Smooth muscle cell (in vitro differentiated cells): Measurements from ENCODE around the gene RUNX2. TPM values are rescaled to one million over a fixed set of nuclear protein-coding genes. Genes with fewer than 3 reads are reported as not detected.

Experiments used
- DNase-seq: peaks from one replicate; lab custom pipeline; 2025; ENCODE audit not compliant: unreplicated experiment; lab: John Stamatoyannopoulos, UW
- H2AFZ ChIP-seq: fragments of 200-600 bp; sonication (generic); 2 replicates; pipeline ENCODE4 v1.6.0; 2016; ENCODE audit warnings: antibody characterized with exemption, low read depth, mild to moderate bottlenecking
- H3F3A ChIP-seq: fragments of 200-600 bp; sonication (generic); 2 replicates; pipeline ENCODE4 v1.6.0; 2017; ENCODE audit warnings: antibody characterized with exemption, low read depth
- H3K27ac ChIP-seq: fragments of 200-600 bp; sonication (generic); 2 replicates; pipeline ENCODE4 v1.5.1; 2016; ENCODE audit warnings: low read depth, mild to moderate bottlenecking
- H3K27me3 ChIP-seq: fragments of 200-600 bp; sonication (generic); 2 replicates; pipeline ENCODE4 v1.6.1; 2016; ENCODE audit warnings: low read depth, mild to moderate bottlenecking
- H3K36me3 ChIP-seq: fragments of 200-600 bp; sonication (generic); 2 replicates; pipeline ENCODE4 v1.5.1; 2016; ENCODE audit warnings: low read depth
- H3K4me1 ChIP-seq: fragments of 200-600 bp; sonication (generic); 2 replicates; pipeline ENCODE4 v1.5.1; 2016; ENCODE audit warnings: low read depth
- H3K4me2 ChIP-seq: fragments of 200-600 bp; sonication (generic); 2 replicates; pipeline ENCODE4 v1.6.0; 2016; ENCODE audit warnings: mild to moderate bottlenecking
- H3K4me3 ChIP-seq: fragments of 200-600 bp; sonication (generic); 2 replicates; pipeline ENCODE4 v1.5.1; 2016; ENCODE audit warnings: mild to moderate bottlenecking
- H3K79me2 ChIP-seq: fragments of 200-600 bp; sonication (generic); 2 replicates; pipeline ENCODE4 v1.6.0; 2016; ENCODE audit warnings: low read depth, mild to moderate bottlenecking
- H3K9ac ChIP-seq: fragments of 200-600 bp; sonication (generic); 2 replicates; pipeline ENCODE4 v1.6.0; 2016; ENCODE audit warnings: low read depth
- H3K9me3 ChIP-seq: fragments of 200-600 bp; sonication (generic); replicated peaks from 2 replicates; pipeline ENCODE4 v1.5.1; 2016; ENCODE audit warnings: low read depth
- H4K20me1 ChIP-seq: fragments of 200-600 bp; sonication (generic); 2 replicates; pipeline ENCODE4 v1.6.0; 2016; ENCODE audit warnings: low read depth
- CTCF ChIP-seq: fragments of 200-600 bp; sonication (generic); IDR thresholded peaks from 2 replicates; pipeline ENCODE4 v1.5.1; 2017; ENCODE audit warnings: borderline replicate concordance, mild to moderate bottlenecking, antibody characterized with exemption; ENCODE audit not compliant: insufficient read depth, poor library complexity, severe bottlenecking
- WGBS: methylation state at CpG from one replicate; pipeline ENCODE4 v1.1.7; 2016; ENCODE audit warnings: low lambda C conversion rate; 5-methylcytosine and 5-hydroxymethylcytosine counted together
- polyA plus RNA-seq: library from polyadenylated mRNA; unstranded; fragments of >200 nt; fragmentation: Nextera tagmentation; extraction: Ambion mirVana; gene quantifications from 2 replicates; pipeline ENCODE4 v1.2.1, GENCODE V29; 2016
- total RNA-seq: library from RNA; depleted of rRNA; stranded (reverse); fragments of >200 nt; gene quantifications from 2 replicates; pipeline ENCODE4 v1.2.3, GENCODE V29; 2014

Gene RUNX2
- total and polyA plus RNA-seq, 2 experiments from 2014 or later = 12.5 to 16.4 TPM

GRCh38 chr6:45531999-45532595, 204.0 kb downstream of the RUNX2 start:
- Histone ChIP-seq H3K9ac (no peak overlapping the region), H2AFZ (no peak overlapping the region), H3K27ac (no peak overlapping the region)

GRCh38 chr6:45532721-45533210, 204.6 kb downstream of the RUNX2 start:
- no peak for DNase-seq
- peaks cover 6% of the 10 kb centered on the region for H3K36me3 ChIP-seq
- 61% methylated on average over 6 of the region's 6 CpGs for WGBS
- no peaks in the 10 kb centered on the region for H3K9me3 ChIP-seq
- no peaks in the 10 kb centered on the region for H3K4me1 ChIP-seq
- H3K27ac ChIP-seq = no peak overlapping the region
- TF ChIP-seq CTCF = no peak
- peaks cover 2% of the 10 kb centered on the region for H3F3A ChIP-seq
- no peak overlapping the region for H3K9ac ChIP-seq
- no peaks in the 10 kb centered on the region for H4K20me1 ChIP-seq
- no peaks in the 10 kb centered on the region for H3K79me2 ChIP-seq
- peak overlapping the region; percentile 25 for H3K4me3 ChIP-seq
- no peak overlapping the region for H2AFZ ChIP-seq
- no peaks in the 10 kb centered on the region for H3K27me3 ChIP-seq
- H3K4me2 ChIP-seq = no peak overlapping the region

More at GRCh38 chr6:45531999-45532595, 204.0 kb downstream of the RUNX2 start:
- no peak overlapping the region for H3K4me3 ChIP-seq
- no peak for DNase-seq
- no peaks in the 10 kb centered on the region for H3K4me1 ChIP-seq
- WGBS = 71% methylated on average over 2 of the region's 2 CpGs
- no peaks in the 10 kb centered on the region for H3K9me3 ChIP-seq
- H4K20me1 ChIP-seq = no peaks in the 10 kb centered on the region
- no peaks in the 10 kb centered on the region for H3K27me3 ChIP-seq
- H3K36me3 ChIP-seq = peaks cover 11% of the 10 kb centered on the region
- no peaks in the 10 kb centered on the region for H3K79me2 ChIP-seq
- H3F3A ChIP-seq = peaks cover 2% of the 10 kb centered on the region
- H3K4me2 ChIP-seq = no peak overlapping the region
- no peak for TF ChIP-seq CTCF

GRCh38 chr6:45533386-45533785, 205.3 kb downstream of the RUNX2 start:
- Histone ChIP-seq H3K9ac (no peak overlapping the region), H3K27ac (no peak overlapping the region), H3K4me1 (no peaks in the 10 kb centered on the region), H4K20me1 (no peaks in the 10 kb centered on the region), H3K79me2 (no peaks in the 10 kb centered on the region), H3K4me2 (no peak overlapping the region), H3F3A (peaks cover 2% of the 10 kb centered on the region), H3K9me3 (no peaks in the 10 kb centered on the region), H3K27me3 (no peaks in the 10 kb centered on the region), H2AFZ (no peak overlapping the region), H3K4me3 (peak overlapping the region; percentile 25), H3K36me3 (peaks cover 3% of the 10 kb centered on the region)
- 71% methylated on average over 4 of the region's 4 CpGs for WGBS
- TF ChIP-seq CTCF = no peak
- no peak for DNase-seq

GRCh38 chr6:45535933-45536332, 207.8 kb downstream of the RUNX2 start:
- H3F3A ChIP-seq = peaks cover 2% of the 10 kb centered on the region
- no peak for DNase-seq
- no peaks in the 10 kb centered on the region for H3K9me3 ChIP-seq
- H4K20me1 ChIP-seq = no peaks in the 10 kb centered on the region
- H3K4me2 ChIP-seq = no peak overlapping the region
- H2AFZ ChIP-seq = no peak overlapping the region
- 96% methylated on average over 4 of the region's 4 CpGs for WGBS
- H3K27me3 ChIP-seq = no peaks in the 10 kb centered on the region
- no peak overlapping the region for H3K4me3 ChIP-seq
- no peaks in the 10 kb centered on the region for H3K36me3 ChIP-seq
- no peak overlapping the region for H3K9ac ChIP-seq
- H3K27ac ChIP-seq = no peak overlapping the region
- H3K4me1 ChIP-seq = no peaks in the 10 kb centered on the region
- no peaks in the 10 kb centered on the region for H3K79me2 ChIP-seq
- no peak for TF ChIP-seq CTCF
